HepG2 (cell line): ENCODE measurements around the gene PRKCZ. TPM values are rescaled to one million over a fixed set of nuclear protein-coding genes. Genes with fewer than 3 reads are reported as not detected.
A peak's percentile ranks its signal among the peaks of the same experiment; 100 is the strongest.

ENCODE experiments used
- ATAC-seq: fragments of 200-7000 bp; cut with Tn5 transposase; 3 replicates; pipeline ENCODE4 v1.9.1; 2020; ENCODE audit warnings: mild to moderate bottlenecking, moderate library complexity
- BruUV-seq: library from RNA; stranded (reverse); fragments of 400-500 nt; replicated peaks from 2 replicates; lab custom pipeline; 2021; lab: Mats Ljungman, UMichigan
- CTCF ChIA-PET: fragments of 300-600 bp; formaldehyde crosslinking; extraction: SDS; loops from one replicate; lab custom pipeline; 2021; ENCODE audit warnings: low total read pairs, inconsistent platforms, low intra/inter-chr PET ratio; lab: Yijun Ruan, JAX
- POLR2A ChIA-PET: fragments of 350-600 bp; sonication (Branson Sonifier 250); formaldehyde crosslinking; loops from one replicate; lab custom pipeline; 2020; ENCODE audit warnings: antibody characterized with exemption, inconsistent platforms; lab: Yijun Ruan, JAX
- DNase-seq: peaks from one replicate; pipeline ENCODE4 v3.0.0-alpha.2; 2015; ENCODE audit warnings: low spot score
- FAIRE-seq: peaks from 3 replicates; lab custom pipeline; 2011; peaks lifted over from hg19 to GRCh38; lab: Jason Lieb, UNC
- H2AFZ ChIP-seq: one replicate; pipeline ENCODE4 v1.6.1; 2011; ENCODE audit warnings: low read length, inconsistent platforms
- H3K27ac ChIP-seq: fragments of 300-600 bp; 3 replicates; pipeline ENCODE4 v1.8.0; 2011; ENCODE audit warnings: mixed run types, mild to moderate bottlenecking, mixed read lengths, low read length, inconsistent platforms; ENCODE audit not compliant: insufficient read depth; ENCODE audit errors: extremely low read length
- H3K27me3 ChIP-seq, 2 experiments: fragments of 200-600 bp in 1 of 2; 2 replicates in 1 of 2; 3 replicates in 1 of 2; pipeline versions ENCODE4 v1.6.0 to v1.8.0; 2011; ENCODE audit warnings: low read length in 2 of 2, mild to moderate bottlenecking in 2 of 2, moderate library complexity in 2 of 2, inconsistent platforms in 1 of 2; ENCODE audit not compliant: insufficient read depth in 2 of 2, control insufficient read depth in 1 of 2
- H3K36me3 ChIP-seq, 2 experiments: fragments of 200-600 bp in 1 of 2; replicated peaks in 1 of 2; 2 replicates in 1 of 2; 3 replicates in 1 of 2; pipeline versions ENCODE4 v1.5.1 to v1.8.0; 2011; ENCODE audit warnings: low read length in 2 of 2, inconsistent platforms in 1 of 2; ENCODE audit not compliant: insufficient read depth in 2 of 2, control insufficient read depth in 1 of 2
- H3K4me1 ChIP-seq: 2 replicates; pipeline ENCODE4 v1.5.1; 2012; ENCODE audit warnings: low read length, inconsistent platforms; ENCODE audit not compliant: insufficient read depth
- H3K4me2 ChIP-seq: 2 replicates; pipeline ENCODE4 v1.6.0; 2011; ENCODE audit warnings: low read depth, low read length, inconsistent platforms
- H3K4me3 ChIP-seq, 3 experiments: fragments of 200-600 bp in 1 of 3; sonication (generic), shearing (Covaris generic) in 1 of 3; replicated peaks in 1 of 3; 2 replicates each; pipeline ENCODE4 v1.5.1; 2011 to 2016; ENCODE audit warnings: low read length in 3 of 3, inconsistent platforms in 2 of 3, low read depth in 2 of 3, mild to moderate bottlenecking in 2 of 3, control low read depth in 1 of 3, mixed read lengths in 1 of 3; ENCODE audit not compliant: insufficient read depth in 1 of 3
- H3K79me2 ChIP-seq: one replicate; pipeline ENCODE4 v1.6.1; 2011; ENCODE audit warnings: low read length, inconsistent platforms; ENCODE audit not compliant: insufficient read depth
- H3K9ac ChIP-seq: 2 replicates; pipeline ENCODE4 v1.6.0; 2011; ENCODE audit warnings: mild to moderate bottlenecking, low read depth, low read length, inconsistent platforms; ENCODE audit not compliant: insufficient read depth
- H3K9me3 ChIP-seq: 2 replicates; pipeline ENCODE4 v1.5.1; 2012; ENCODE audit warnings: mild to moderate bottlenecking, low read length
- H4K20me1 ChIP-seq: 2 replicates; pipeline ENCODE4 v1.6.0; 2011; ENCODE audit warnings: inconsistent platforms, mild to moderate bottlenecking, low read length, moderate library complexity; ENCODE audit not compliant: insufficient read depth
- BCL3 ChIP-seq: sonication (generic); formaldehyde crosslinking; IDR thresholded peaks from 2 replicates; pipeline ENCODE4 v1.5.1; 2020; ENCODE audit warnings: mild to moderate bottlenecking, missing genetic modification reagents, moderate library complexity
- CBFB ChIP-seq: sonication (generic); formaldehyde crosslinking; IDR thresholded peaks from 2 replicates; pipeline ENCODE4 v1.4.0; 2020; ENCODE audit warnings: missing genetic modification reagents
- ELK4 ChIP-seq: sonication (generic); formaldehyde crosslinking; IDR thresholded peaks from 2 replicates; pipeline ENCODE4 v1.9.0; 2021; ENCODE audit warnings: missing genetic modification reagents, borderline replicate concordance
- GFI1 ChIP-seq: sonication (generic); formaldehyde crosslinking; IDR thresholded peaks from 2 replicates; pipeline ENCODE4 v1.5.0; 2020; ENCODE audit warnings: missing genetic modification reagents, mild to moderate bottlenecking, borderline replicate concordance
- KDM5B ChIP-seq: sonication (generic); formaldehyde crosslinking; IDR thresholded peaks from 2 replicates; pipeline ENCODE4 v1.4.0; 2020; ENCODE audit warnings: missing genetic modification reagents, mild to moderate bottlenecking, borderline replicate concordance
- POLR2A ChIP-seq, 2 experiments: IDR thresholded peaks; 2 replicates each; pipeline ENCODE4 v1.6.1; 2011; ENCODE audit warnings: low read depth in 2 of 2, low read length in 2 of 2, mild to moderate bottlenecking in 1 of 2, moderate library complexity in 1 of 2; ENCODE audit not compliant: insufficient read depth in 1 of 2
- SALL1 ChIP-seq: sonication (generic); formaldehyde crosslinking; IDR thresholded peaks from 2 replicates; pipeline ENCODE4 v1.8.0; 2022; ENCODE audit warnings: mild to moderate bottlenecking, missing genetic modification reagents
- SRY ChIP-seq: sonication (generic); formaldehyde crosslinking; IDR thresholded peaks from 2 replicates; pipeline ENCODE4 v1.8.0; 2022; ENCODE audit warnings: mild to moderate bottlenecking, missing genetic modification reagents
- ZBED4 ChIP-seq: sonication (generic); formaldehyde crosslinking; IDR thresholded peaks from 2 replicates; pipeline ENCODE4 v1.4.0; 2020; ENCODE audit warnings: missing genetic modification reagents, borderline replicate concordance
- ZFP36 ChIP-seq: fragments of 150-350 bp; IDR thresholded peaks from 2 replicates; pipeline ENCODE4 v1.6.1; 2018; ENCODE audit warnings: borderline replicate concordance, low read length, low read depth; ENCODE audit not compliant: partially characterized antibody
- ZNF12 ChIP-seq: sonication (generic); formaldehyde crosslinking; IDR thresholded peaks from 2 replicates; pipeline ENCODE4 v1.5.0; 2020; ENCODE audit warnings: missing genetic modification reagents
- ZNF225 ChIP-seq: sonication (generic); formaldehyde crosslinking; IDR thresholded peaks from 2 replicates; pipeline ENCODE4 v1.4.0; 2020; ENCODE audit warnings: mild to moderate bottlenecking, missing genetic modification reagents
- ZNF260 ChIP-seq: sonication (generic); formaldehyde crosslinking; IDR thresholded peaks from 2 replicates; pipeline ENCODE4 v1.4.0; 2020; ENCODE audit warnings: missing genetic modification reagents, low read depth, mild to moderate bottlenecking, borderline replicate concordance
- ZNF263 ChIP-seq: sonication (generic); formaldehyde crosslinking; IDR thresholded peaks from 2 replicates; pipeline ENCODE4 v1.4.0; 2020; ENCODE audit warnings: missing genetic modification reagents
- ZNF331 ChIP-seq: sonication (generic); formaldehyde crosslinking; IDR thresholded peaks from 2 replicates; pipeline ENCODE4 v1.4.0; 2020; ENCODE audit warnings: missing genetic modification reagents
- ZNF558 ChIP-seq: sonication (generic); formaldehyde crosslinking; IDR thresholded peaks from 2 replicates; pipeline ENCODE4 v1.9.0; 2022; ENCODE audit warnings: mild to moderate bottlenecking, missing genetic modification reagents, borderline replicate concordance
- ZNF709 ChIP-seq: sonication (generic); formaldehyde crosslinking; IDR thresholded peaks from 2 replicates; pipeline ENCODE4 v1.5.0; 2020; ENCODE audit warnings: mild to moderate bottlenecking, missing genetic modification reagents
- ZNF777 ChIP-seq: sonication (generic); formaldehyde crosslinking; IDR thresholded peaks from 2 replicates; pipeline ENCODE4 v1.4.0; 2020; ENCODE audit warnings: missing genetic modification reagents
- ZNF816 ChIP-seq: sonication (generic); formaldehyde crosslinking; IDR thresholded peaks from 2 replicates; pipeline ENCODE4 v1.8.0; 2022; ENCODE audit warnings: missing genetic modification reagents, mild to moderate bottlenecking, borderline replicate concordance
- ZNF850 ChIP-seq: sonication (generic); formaldehyde crosslinking; conservative IDR thresholded peaks from 2 replicates; pipeline ENCODE4 v1.9.0; 2021; ENCODE audit warnings: mild to moderate bottlenecking, missing genetic modification reagents
- WGBS: methylation state at CpG from one replicate; pipeline ENCODE4 v1.1.6; 2017; ENCODE audit warnings: low lambda C conversion rate; 5-methylcytosine and 5-hydroxymethylcytosine counted together
- in situ Hi-C: cut with HindIII; loops from 2 replicates; pipeline ENCODE4 v1.10.0; 2017; ENCODE audit warnings: low pct_unique_long_range_greater_than_20kb; ENCODE audit not compliant: extremely low pct_ligation_motif_present
- intact Hi-C: fragments of 100-400 bp; cut with micrococcal nuclease; formaldehyde crosslinking; loops from one replicate; pipeline ENCODE4 v1.10.0; 2022; ENCODE audit not compliant: unreplicated experiment
- polyA plus RNA-seq, 8 experiments: library from polyadenylated mRNA; depleted of rRNA in 3 of 8; stranded (reverse) in 7 of 8; unstranded in 1 of 8; fragments of >200 nt; fragmentation: Illumina TruSeq in 4 of 8; extraction: Trizol in 4 of 8; gene quantifications; 2 replicates each; pipeline versions ENCODE4 v1.2.1 to v1.2.3, GENCODE V29; 2011 to 2016; ENCODE audit warnings: low read depth in 4 of 8, missing spikeins in 1 of 8, mixed read lengths in 1 of 8; ENCODE audit not compliant: insufficient read depth in 1 of 8
- total RNA-seq, 5 experiments: library from RNA; depleted of rRNA; stranded (reverse); fragments of >200 nt; fragmentation: Illumina TruSeq; extraction: Trizol; gene quantifications; 2 replicates each; pipeline ENCODE4 v1.2.3, GENCODE V29; 2016; ENCODE audit warnings: low read depth in 1 of 5

Gene PRKCZ
- total and polyA plus RNA-seq, 2 of the 13 experiments (the other 11 are each of a cell fraction or from before 2014, with no cell fraction given), result 34.7 to 85.2 TPM

- Histone ChIP-seq H3K79me2 (peaks cover 3% of the 10 kb centered on the region), H3K27me3 (0 out of 5 replicates have a peak, but pooled peaks cover 0 to 8% of the 10 kb centered on the region in 2 experiments), H3K9me3 (no peaks in the 10 kb centered on the region), H3K27ac (peak overlapping the region; percentile 46), H4K20me1 (0 out of 2 replicates have a peak, but pooled peaks cover 5% of the 10 kb centered on the region), H3K9ac (peak overlapping the region; percentile 73), H3K36me3 (peaks cover under 1 to 2% of the 10 kb centered on the region in 2 experiments; a peak in 2 of 5 replicates), H2AFZ (no peak overlapping the region), H3K4me2 (peak overlapping the region; percentile 80), H3K4me3 (peak overlapping the region; percentile 80 to 90 (median 89)), H3K4me1 (peaks cover 63% of the 10 kb centered on the region)
- intact Hi-C loops, result no loop called here
- CTCF ChIA-PET, result no interaction called here
- no TSS peak for BruUV-seq
- no peak for FAIRE-seq
- in situ Hi-C loops, result no loop called here
- no peak for DNase-seq
- WGBS, result no CpG with 5 or more reads among the region's 51 CpGs
- POLR2A ChIA-PET, result interaction anchor here (0.8 to 1.1 kb wide), 2 partner anchors 54 to 107 kb away, joined by 3 read pairs; no protein-coding TSS in a partner anchor
- ATAC-seq, result no peak
- no peak for TF ChIP-seq ZNF331 (CRISPR knock-in tag)
- TF ChIP-seq ZNF777 (CRISPR knock-in tag), result peak; percentile 92; the same call in 1 of the 2 replicates
- TF ChIP-seq ZNF816 (CRISPR knock-in tag), result no peak
- no peak for TF ChIP-seq ZNF12 (CRISPR knock-in tag)
- no peak for TF ChIP-seq ZNF263 (CRISPR knock-in tag)
- TF ChIP-seq ZNF260 (CRISPR knock-in tag), result no peak
- TF ChIP-seq GFI1 (CRISPR knock-in tag), result no peak
- TF ChIP-seq SALL1, result peak; percentile 3; the same call in 1 of the 2 replicates
- 0 out of 2 replicates have a peak, but pooled peaks have one; percentile 62 for TF ChIP-seq ZNF558 (CRISPR knock-in tag)
- TF ChIP-seq ZNF709, result no peak; the same call in 1 of the 2 replicates
- no peak for TF ChIP-seq ZNF225 (CRISPR knock-in tag)
- no peak for TF ChIP-seq ZBED4 (CRISPR knock-in tag)
- TF ChIP-seq CBFB, result no peak
- no peak for TF ChIP-seq ELK4 (CRISPR knock-in tag)
- no peak for TF ChIP-seq BCL3 (CRISPR knock-in tag)
- no peak for TF ChIP-seq ZFP36
- 0 out of 2 replicates have a peak, but pooled peaks have one; percentile 1 for TF ChIP-seq SRY
- TF ChIP-seq POLR2A (IDR thresholded peaks at IDR 0.05; ENCODE audit: insufficient read depth in 1 of 2, low read depth in 2 of 2, low read length in 2 of 2), result no peak
- TF ChIP-seq KDM5B, result no peak
- TF ChIP-seq ZNF850 (CRISPR knock-in tag), result no peak
These were observed 216 bp downstream of the PRKCZ start for GRCh38 chr1:2050461-2050792.
